GM12801 (cell line): Measurements from ENCODE around the gene LGI4.

Experiments used
- TF ChIP-seq, protein P1 (sequence below): IDR thresholded peaks from one replicate; pipeline ENCODE4 v1.5.1; 2011; ENCODE audit warnings: control low read depth; ENCODE audit not compliant: insufficient read length; ENCODE audit errors: extremely low read depth

The LGI4 gene

DNA sequence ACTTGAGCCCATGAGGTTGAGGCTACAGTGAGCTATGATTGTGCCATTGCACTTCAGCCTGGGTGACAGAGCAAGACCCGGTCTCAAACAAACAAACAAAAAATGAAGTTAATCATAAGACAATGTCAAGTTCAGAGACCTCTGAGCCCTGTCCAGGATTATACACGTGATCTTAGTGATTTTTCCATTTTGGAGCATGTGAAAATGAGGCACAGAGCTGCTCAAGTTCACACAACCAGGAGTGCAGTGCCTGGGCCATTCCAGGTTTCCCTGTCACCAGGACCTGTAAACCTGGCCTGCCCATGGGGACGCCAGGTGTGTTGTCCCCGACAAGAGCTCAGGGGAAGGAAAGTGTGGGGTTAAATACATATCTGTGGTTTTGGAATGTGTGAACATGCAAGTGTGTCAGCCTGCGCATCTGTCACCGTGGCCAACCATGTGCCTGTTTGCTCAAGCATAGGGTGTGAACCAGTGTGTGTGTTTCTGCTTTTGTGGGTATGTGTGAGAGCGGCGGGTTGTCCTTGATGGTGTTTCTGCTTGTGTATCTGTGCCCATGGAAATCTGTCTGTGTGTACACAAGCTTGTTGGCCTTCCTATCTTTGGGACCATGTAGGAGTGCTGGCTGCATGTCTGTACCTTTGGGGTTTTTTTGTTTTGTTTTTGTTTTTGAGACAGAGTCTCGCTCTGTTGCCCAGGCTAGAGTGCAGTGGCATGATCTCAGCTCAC is 2.3 kb upstream of the LGI4 start:
- TF ChIP-seq, protein P1, sequence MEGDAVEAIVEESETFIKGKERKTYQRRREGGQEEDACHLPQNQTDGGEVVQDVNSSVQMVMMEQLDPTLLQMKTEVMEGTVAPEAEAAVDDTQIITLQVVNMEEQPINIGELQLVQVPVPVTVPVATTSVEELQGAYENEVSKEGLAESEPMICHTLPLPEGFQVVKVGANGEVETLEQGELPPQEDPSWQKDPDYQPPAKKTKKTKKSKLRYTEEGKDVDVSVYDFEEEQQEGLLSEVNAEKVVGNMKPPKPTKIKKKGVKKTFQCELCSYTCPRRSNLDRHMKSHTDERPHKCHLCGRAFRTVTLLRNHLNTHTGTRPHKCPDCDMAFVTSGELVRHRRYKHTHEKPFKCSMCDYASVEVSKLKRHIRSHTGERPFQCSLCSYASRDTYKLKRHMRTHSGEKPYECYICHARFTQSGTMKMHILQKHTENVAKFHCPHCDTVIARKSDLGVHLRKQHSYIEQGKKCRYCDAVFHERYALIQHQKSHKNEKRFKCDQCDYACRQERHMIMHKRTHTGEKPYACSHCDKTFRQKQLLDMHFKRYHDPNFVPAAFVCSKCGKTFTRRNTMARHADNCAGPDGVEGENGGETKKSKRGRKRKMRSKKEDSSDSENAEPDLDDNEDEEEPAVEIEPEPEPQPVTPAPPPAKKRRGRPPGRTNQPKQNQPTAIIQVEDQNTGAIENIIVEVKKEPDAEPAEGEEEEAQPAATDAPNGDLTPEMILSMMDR: no peak

DNA sequence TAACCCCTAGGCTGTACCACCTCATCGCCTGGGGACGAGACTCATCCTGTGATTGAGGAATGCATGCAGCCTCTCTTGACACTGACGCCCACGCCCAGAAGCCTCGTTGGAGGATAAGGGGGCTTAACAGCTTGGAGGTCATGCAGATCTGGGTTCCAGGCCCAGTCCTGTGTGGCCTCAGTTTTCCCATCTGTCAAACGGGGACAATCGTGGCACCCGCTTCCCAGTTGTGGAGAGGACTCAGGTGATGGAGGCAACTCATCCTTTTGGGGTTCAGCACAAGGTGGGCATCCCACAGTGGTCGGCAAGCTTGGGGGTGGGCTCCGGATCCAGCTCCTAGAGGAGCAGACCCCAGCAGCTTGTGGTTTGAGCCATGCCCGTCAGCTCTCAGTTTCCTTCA is 1.4 kb upstream of the LGI4 start:
- TF ChIP-seq, protein P1: no peak

DNA sequence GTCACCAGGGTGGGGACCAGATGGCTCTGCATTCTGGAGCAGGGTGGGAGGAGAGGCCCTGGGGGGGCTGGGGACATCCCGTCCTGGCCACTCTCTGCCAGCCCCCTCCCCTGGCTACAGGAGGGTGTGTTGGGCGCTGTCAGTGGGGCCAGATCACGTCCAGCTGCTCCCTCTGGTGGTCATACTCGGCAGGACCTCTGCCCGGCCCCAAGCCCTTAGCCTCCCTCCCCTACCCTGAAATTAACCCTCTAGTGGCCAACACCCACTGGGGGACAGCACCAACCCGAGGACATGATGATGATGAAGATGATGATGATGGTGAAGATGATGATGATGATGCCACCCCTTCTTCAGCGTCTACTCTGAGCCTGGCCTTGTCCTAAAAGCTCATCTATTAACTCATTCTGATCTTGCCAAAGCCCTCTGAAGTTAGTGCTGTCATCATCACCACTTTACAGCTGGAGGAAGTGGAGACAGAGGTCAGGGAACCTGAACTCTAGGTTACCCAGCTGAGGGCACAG is 590 bp upstream of the LGI4 start:
- TF ChIP-seq, protein P1: no peak

DNA sequence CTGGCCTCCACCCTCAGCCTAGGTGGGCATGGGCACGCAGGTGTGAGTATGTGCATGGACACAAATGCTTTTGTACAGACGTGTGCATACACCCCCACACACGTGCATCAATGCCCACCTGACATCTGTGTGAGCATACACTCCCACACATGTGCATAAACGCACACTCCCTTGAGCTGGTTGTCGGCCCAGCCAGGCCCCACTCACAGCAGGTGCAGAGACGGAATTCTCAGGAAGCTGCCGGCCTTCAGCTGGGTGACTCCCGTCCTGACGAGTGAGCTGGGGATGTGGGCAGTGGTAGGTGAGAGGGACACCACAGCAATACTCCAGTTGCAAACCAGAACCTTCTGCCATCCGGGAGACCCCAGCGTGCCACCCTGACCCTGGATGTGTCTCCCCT is 1.0 kb downstream of the LGI4 start:
- TF ChIP-seq, protein P1: no peak

DNA sequence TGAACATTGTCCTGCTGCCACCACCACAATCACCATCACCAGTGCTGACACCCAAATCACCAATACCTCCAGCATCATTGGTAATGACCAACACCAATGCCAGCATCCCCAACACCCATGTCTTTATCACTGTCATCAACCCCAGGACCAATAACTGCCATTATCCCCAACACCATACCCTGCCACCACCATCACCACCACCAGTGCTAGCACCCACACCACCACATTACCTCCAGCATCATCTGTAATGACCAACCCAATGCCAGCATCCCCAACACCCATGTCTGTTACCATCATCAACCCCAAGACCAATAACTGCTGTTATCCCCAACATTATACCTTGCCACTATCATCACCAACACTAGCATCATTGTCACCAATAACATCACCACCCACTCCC is 2.6 kb downstream of the LGI4 start:
- TF ChIP-seq, protein P1: no peak

DNA sequence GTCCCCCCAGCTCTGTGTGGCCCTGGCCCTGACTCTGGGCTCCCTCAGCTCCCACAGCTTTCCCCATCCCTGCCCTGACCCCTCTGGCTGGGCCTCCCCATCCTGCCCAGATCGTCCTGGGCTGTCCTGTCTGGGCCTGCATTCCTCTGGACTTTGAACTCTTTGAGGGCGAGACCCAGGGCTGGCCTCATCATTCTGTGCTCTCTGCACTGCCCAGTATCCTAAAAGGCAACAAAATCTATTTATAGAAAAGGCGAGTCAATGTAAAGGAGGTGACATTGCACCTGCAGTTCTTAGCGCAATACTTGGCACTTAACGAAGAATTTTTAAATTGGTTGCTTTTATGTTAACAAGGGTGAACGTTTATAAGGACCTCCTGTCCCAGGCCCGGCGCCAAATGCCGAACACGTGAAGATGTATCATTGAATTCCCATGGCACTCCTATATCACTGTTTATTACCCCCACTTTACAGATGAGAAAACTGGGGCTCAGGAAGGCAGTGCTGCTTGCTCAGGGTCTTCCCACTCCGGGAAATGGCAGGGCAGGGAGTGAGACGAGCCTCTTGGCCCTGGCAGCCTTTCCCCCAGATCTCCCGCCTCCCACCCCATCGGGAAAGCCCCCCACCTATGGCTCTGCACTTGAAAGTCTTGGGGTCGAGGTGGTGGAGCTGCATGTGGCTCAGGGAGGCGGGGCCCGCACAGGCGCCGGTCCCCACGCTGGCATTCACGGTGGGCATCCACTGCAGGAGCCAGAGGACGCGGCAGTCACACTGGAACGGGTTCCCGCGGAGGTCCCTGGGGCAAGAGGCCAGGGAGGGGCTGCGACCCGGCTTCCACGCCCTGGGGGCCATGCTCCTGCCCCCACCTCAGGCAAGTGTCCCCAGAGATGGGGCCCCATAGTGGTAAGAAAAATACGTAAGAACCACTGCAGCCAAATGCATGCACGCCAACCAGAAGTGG is 3.8 kb downstream of the LGI4 start:
- TF ChIP-seq, protein P1: no peak

DNA sequence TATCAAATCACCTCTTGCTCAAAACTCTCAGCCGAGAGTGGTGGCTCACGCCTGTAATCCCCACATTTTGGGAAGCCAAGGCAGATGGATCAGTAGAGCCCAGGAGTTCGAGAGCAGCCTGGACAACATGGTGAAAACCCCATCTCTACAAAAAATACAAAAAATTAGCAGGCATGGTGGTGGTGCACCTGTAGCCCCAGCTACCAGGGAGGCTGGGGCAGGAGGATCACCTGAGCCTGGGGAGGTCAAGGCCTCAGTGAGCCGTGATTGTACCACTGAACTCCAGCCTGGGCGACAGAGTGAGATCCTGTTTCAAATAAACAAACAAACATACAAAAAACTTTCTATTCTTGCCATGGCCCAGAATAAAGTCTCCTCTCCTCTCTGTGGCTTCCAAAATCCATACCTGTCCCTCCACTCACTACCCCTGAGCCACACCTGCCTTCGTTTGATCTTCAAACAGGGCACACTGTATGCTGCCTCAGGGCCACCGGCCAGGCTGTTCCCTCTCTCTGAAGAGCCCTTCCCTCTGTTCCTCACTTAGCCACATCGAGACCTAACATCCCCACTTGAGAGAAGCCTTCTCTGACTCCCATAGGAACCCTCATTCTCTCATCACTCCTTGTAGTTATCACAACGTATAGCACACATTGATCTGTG is 6.3 kb downstream of the LGI4 start:
- TF ChIP-seq, protein P1: no peak
